HEK293 (cell line): ENCODE results near the gene IST1.

ENCODE experiments used
- CTCF ChIA-PET: fragments of 350-600 bp; formaldehyde crosslinking; extraction: SDS; loops from one replicate; lab custom pipeline; 2021; ENCODE audit warnings: antibody characterized with exemption; lab: Yijun Ruan, JAX
- POLR2A ChIA-PET: fragments of 300-600 bp; formaldehyde crosslinking; extraction: SDS; loops from one replicate; lab custom pipeline; 2020; ENCODE audit warnings: antibody characterized with exemption, inconsistent platforms; lab: Yijun Ruan, JAX
- H3K27ac ChIP-seq: fragments of 200-500 bp; sonication (Bioruptor generic); 2 replicates; pipeline ENCODE4 v1.5.1; 2014; ENCODE audit warnings: low read depth, low read length, control low read depth, inconsistent platforms; ENCODE audit errors: extremely low read depth
- H3K36me3 ChIP-seq, 2 experiments: fragments of 200-500 bp in 1 of 2; sonication (Bioruptor generic) in 1 of 2; 1 replicate in 1 of 2; 2 replicates in 1 of 2; pipeline ENCODE4 v1.5.1; 2014 to 2017; ENCODE audit warnings: inconsistent platforms in 2 of 2, low read length in 2 of 2; ENCODE audit not compliant: control insufficient read depth in 2 of 2, insufficient read depth in 1 of 2
- H3K4me1 ChIP-seq: fragments of 200-500 bp; sonication (Bioruptor generic); 2 replicates; pipeline ENCODE4 v1.5.1; 2014; ENCODE audit warnings: mild to moderate bottlenecking, low read length, inconsistent platforms; ENCODE audit not compliant: control insufficient read depth, insufficient read depth
- H3K4me3 ChIP-seq: 2 replicates; pipeline ENCODE4 v1.5.1; 2011; ENCODE audit warnings: low read depth, mild to moderate bottlenecking, control low read depth, low read length, moderate library complexity
- H3K9me3 ChIP-seq: fragments of 200-500 bp; sonication (Bioruptor generic); 2 replicates; pipeline ENCODE4 v1.5.1; 2014; ENCODE audit warnings: low read depth, low read length, inconsistent platforms; ENCODE audit not compliant: control insufficient read depth, insufficient read depth
- FEZF1 ChIP-seq: fragments of 450-650 bp; formaldehyde crosslinking; IDR thresholded peaks from 2 replicates; pipeline ENCODE4 v1.5.1; 2016; ENCODE audit warnings: missing biosample characterization, missing genetic modification characterization
- GLIS1 ChIP-seq: fragments of 450-650 bp; formaldehyde crosslinking; IDR thresholded peaks from 2 replicates; pipeline ENCODE4 v1.5.1; 2016; ENCODE audit warnings: missing biosample characterization, missing genetic modification characterization
- MEIS1 ChIP-seq: sonication (generic); formaldehyde crosslinking; IDR thresholded peaks from 2 replicates; pipeline ENCODE4 v1.8.1; 2022; ENCODE audit warnings: missing genetic modification reagents, mild to moderate bottlenecking, borderline replicate concordance
- MYNN ChIP-seq: fragments of 450-650 bp; formaldehyde crosslinking; IDR thresholded peaks from 2 replicates; pipeline ENCODE4 v1.5.1; 2016; ENCODE audit warnings: missing biosample characterization, missing genetic modification characterization, borderline replicate concordance
- MZF1 ChIP-seq: fragments of 450-650 bp; formaldehyde crosslinking; IDR thresholded peaks from 2 replicates; pipeline ENCODE4 v1.5.1; 2017; ENCODE audit warnings: missing biosample characterization, missing genetic modification characterization, borderline replicate concordance
- ZNF184 ChIP-seq: fragments of 450-650 bp; IDR thresholded peaks from 2 replicates; pipeline ENCODE4 v1.5.1; 2018; ENCODE audit warnings: missing biosample characterization, mild to moderate bottlenecking, missing genetic modification characterization
- ZNF214 ChIP-seq: fragments of 450-650 bp; formaldehyde crosslinking; IDR thresholded peaks from 2 replicates; pipeline ENCODE4 v1.5.1; 2017; ENCODE audit warnings: missing biosample characterization, mild to moderate bottlenecking, missing genetic modification characterization, borderline replicate concordance
- ZNF221 ChIP-seq: fragments of 450-650 bp; formaldehyde crosslinking; IDR thresholded peaks from 2 replicates; pipeline ENCODE4 v1.5.1; 2017; ENCODE audit warnings: missing biosample characterization, missing genetic modification characterization, borderline replicate concordance
- ZNF24 ChIP-seq: fragments of 450-650 bp; formaldehyde crosslinking; IDR thresholded peaks from 2 replicates; pipeline ENCODE4 v1.5.1; 2016; ENCODE audit warnings: missing biosample characterization, missing genetic modification characterization
- ZNF366 ChIP-seq: fragments of 450-650 bp; formaldehyde crosslinking; conservative IDR thresholded peaks from 2 replicates; pipeline ENCODE4 v1.5.1; 2016; ENCODE audit warnings: missing biosample characterization, missing genetic modification characterization
- ZNF529 ChIP-seq: fragments of 450-650 bp; formaldehyde crosslinking; IDR thresholded peaks from 2 replicates; pipeline ENCODE4 v1.5.1; 2017; ENCODE audit warnings: missing genetic modification characterization, missing biosample characterization; ENCODE audit not compliant: insufficient replicate concordance
- ZNF658 ChIP-seq: fragments of 450-650 bp; formaldehyde crosslinking; IDR thresholded peaks from 2 replicates; pipeline ENCODE4; 2016; ENCODE audit warnings: missing biosample characterization, missing genetic modification characterization
- ZNF701 ChIP-seq: fragments of 450-650 bp; formaldehyde crosslinking; IDR thresholded peaks from 2 replicates; pipeline ENCODE4 v1.5.1; 2016; ENCODE audit warnings: missing biosample characterization, missing genetic modification characterization
- TF ChIP-seq, protein P1 (sequence below): fragments of 450-650 bp; formaldehyde crosslinking; conservative IDR thresholded peaks from 2 replicates; pipeline ENCODE4 v1.5.1; 2016; ENCODE audit warnings: low read depth, missing biosample characterization, missing genetic modification characterization
- TF ChIP-seq, protein P2 (sequence below): fragments of 450-650 bp; formaldehyde crosslinking; IDR thresholded peaks from 2 replicates; pipeline ENCODE4 v1.5.1; 2017; ENCODE audit warnings: missing biosample characterization, missing genetic modification characterization
- TF ChIP-seq, protein P3 (sequence below): fragments of 450-650 bp; formaldehyde crosslinking; IDR thresholded peaks from 2 replicates; pipeline ENCODE4 v1.5.1; 2016; ENCODE audit warnings: missing biosample characterization, missing genetic modification characterization
- TF ChIP-seq, protein P4 (sequence below): fragments of 450-650 bp; formaldehyde crosslinking; IDR thresholded peaks from 2 replicates; pipeline ENCODE4 v1.5.1; 2016; ENCODE audit warnings: missing biosample characterization, missing genetic modification characterization
- TF ChIP-seq, protein P5 (sequence below): fragments of 450-650 bp; formaldehyde crosslinking; IDR thresholded peaks from 2 replicates; pipeline ENCODE4 v1.5.1; 2017; ENCODE audit warnings: missing biosample characterization, missing genetic modification characterization

The IST1 gene

DNA sequence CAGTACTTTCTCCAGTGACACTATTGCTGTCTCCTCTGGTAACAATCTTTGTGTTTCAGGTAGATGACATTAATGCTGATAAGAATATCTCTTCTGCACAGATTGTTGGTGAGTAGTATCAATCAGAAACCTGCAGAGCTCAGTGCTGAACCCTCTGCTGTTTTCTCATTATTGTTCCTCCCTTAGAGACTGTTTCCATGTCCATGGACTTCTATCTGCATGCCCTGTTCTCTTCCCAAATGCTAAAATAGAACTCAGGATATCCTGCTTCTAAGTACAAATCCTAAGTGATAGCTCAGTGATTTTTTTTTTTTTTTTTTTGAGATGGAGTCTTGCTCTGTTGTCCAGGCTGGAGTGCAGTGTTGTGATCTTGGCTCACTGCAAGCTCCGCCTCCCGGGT is 29.4 kb downstream of the IST1 start:
- no peak for TF ChIP-seq ZNF184 (tag by site-specific recombination)
- TF ChIP-seq, protein P1, sequence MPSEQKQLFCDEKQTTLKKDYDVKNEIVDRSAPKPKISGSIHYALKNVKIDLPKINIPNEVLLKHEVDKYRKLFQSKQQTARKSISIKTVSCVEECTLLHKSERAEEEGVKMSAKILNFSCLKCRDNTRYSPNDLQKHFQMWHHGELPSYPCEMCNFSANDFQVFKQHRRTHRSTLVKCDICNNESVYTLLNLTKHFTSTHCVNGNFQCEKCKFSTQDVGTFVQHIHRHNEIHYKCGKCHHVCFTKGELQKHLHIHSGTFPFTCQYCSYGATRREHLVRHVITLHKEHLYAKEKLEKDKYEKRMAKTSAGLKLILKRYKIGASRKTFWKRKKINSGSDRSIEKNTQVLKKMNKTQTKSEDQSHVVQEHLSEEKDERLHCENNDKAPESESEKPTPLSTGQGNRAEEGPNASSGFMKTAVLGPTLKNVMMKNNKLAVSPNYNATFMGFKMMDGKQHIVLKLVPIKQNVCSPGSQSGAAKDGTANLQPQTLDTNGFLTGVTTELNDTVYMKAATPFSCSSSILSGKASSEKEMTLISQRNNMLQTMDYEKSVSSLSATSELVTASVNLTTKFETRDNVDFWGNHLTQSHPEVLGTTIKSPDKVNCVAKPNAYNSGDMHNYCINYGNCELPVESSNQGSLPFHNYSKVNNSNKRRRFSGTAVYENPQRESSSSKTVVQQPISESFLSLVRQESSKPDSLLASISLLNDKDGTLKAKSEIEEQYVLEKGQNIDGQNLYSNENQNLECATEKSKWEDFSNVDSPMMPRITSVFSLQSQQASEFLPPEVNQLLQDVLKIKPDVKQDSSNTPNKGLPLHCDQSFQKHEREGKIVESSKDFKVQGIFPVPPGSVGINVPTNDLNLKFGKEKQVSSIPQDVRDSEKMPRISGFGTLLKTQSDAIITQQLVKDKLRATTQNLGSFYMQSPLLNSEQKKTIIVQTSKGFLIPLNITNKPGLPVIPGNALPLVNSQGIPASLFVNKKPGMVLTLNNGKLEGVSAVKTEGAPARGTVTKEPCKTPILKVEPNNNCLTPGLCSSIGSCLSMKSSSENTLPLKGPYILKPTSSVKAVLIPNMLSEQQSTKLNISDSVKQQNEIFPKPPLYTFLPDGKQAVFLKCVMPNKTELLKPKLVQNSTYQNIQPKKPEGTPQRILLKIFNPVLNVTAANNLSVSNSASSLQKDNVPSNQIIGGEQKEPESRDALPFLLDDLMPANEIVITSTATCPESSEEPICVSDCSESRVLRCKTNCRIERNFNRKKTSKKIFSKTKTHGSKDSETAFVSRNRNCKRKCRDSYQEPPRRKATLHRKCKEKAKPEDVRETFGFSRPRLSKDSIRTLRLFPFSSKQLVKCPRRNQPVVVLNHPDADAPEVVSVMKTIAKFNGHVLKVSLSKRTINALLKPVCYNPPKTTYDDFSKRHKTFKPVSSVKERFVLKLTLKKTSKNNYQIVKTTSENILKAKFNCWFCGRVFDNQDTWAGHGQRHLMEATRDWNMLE (tag by site-specific recombination): no peak
- TF ChIP-seq, protein P2, sequence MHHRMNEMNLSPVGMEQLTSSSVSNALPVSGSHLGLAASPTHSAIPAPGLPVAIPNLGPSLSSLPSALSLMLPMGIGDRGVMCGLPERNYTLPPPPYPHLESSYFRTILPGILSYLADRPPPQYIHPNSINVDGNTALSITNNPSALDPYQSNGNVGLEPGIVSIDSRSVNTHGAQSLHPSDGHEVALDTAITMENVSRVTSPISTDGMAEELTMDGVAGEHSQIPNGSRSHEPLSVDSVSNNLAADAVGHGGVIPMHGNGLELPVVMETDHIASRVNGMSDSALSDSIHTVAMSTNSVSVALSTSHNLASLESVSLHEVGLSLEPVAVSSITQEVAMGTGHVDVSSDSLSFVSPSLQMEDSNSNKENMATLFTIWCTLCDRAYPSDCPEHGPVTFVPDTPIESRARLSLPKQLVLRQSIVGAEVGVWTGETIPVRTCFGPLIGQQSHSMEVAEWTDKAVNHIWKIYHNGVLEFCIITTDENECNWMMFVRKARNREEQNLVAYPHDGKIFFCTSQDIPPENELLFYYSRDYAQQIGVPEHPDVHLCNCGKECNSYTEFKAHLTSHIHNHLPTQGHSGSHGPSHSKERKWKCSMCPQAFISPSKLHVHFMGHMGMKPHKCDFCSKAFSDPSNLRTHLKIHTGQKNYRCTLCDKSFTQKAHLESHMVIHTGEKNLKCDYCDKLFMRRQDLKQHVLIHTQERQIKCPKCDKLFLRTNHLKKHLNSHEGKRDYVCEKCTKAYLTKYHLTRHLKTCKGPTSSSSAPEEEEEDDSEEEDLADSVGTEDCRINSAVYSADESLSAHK (tag by site-specific recombination): no peak
- TF ChIP-seq, protein P3, sequence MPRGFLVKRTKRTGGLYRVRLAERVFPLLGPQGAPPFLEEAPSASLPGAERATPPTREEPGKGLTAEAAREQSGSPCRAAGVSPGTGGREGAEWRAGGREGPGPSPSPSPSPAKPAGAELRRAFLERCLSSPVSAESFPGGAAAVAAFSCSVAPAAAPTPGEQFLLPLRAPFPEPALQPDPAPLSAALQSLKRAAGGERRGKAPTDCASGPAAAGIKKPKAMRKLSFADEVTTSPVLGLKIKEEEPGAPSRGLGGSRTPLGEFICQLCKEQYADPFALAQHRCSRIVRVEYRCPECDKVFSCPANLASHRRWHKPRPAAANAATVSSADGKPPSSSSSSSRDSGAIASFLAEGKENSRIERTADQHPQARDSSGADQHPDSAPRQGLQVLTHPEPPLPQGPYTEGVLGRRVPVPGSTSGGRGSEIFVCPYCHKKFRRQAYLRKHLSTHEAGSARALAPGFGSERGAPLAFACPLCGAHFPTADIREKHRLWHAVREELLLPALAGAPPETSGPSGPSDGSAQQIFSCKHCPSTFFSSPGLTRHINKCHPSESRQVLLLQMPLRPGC: no peak
- TF ChIP-seq ZNF214 (tag by site-specific recombination): no peak
- no peak for TF ChIP-seq ZNF24 (tag by site-specific recombination)
- no peak for TF ChIP-seq MEIS1 (CRISPR knock-in tag)
- no peak overlapping the region for H3K27ac ChIP-seq
- no peaks in the 10 kb centered on the region for H3K9me3 ChIP-seq
- POLR2A ChIA-PET: interaction anchor here (1.0 kb wide), 1 partner anchor 28 kb away, joined by 4 read pairs; no protein-coding TSS in a partner anchor
- H3K4me1 ChIP-seq: peaks cover 16% of the 10 kb centered on the region; the same call in 1 of the 2 replicates
- H3K36me3 ChIP-seq: peaks cover 51 to 97% of the 10 kb centered on the region in 2 experiments
- CTCF ChIA-PET: interaction anchor here (1.1 kb wide), 2 partner anchors 11 to 37 kb away, joined by 4 to 6 read pairs; no protein-coding TSS in a partner anchor
- H3K4me3 ChIP-seq: no peak overlapping the region

DNA sequence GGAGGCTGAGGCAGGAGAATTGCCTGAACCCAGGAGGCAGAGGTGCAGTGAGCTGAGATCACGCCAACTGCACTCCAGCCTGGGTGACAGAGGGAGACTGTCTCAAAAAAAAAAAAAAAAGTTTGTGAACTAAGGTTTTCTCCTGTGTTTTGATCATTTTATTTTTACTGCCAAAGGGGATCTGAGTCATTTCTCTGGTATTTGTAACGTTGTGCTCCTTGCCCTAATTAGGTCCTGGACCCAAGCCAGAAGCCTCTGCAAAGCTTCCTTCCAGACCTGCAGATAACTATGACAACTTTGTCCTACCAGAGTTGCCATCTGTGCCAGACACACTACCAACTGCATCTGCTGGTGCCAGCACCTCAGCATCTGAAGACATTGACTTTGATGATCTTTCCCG is 32.1 kb downstream of the IST1 start:
- H3K36me3 ChIP-seq: peaks cover 53 to 91% of the 10 kb centered on the region in 2 experiments
- H3K4me1 ChIP-seq: peaks cover 20% of the 10 kb centered on the region; the same call in 1 of the 2 replicates
- no peak overlapping the region; the same call in 1 of the 2 replicates for H3K27ac ChIP-seq
- POLR2A ChIA-PET: no interaction called here
- H3K4me3 ChIP-seq: no peak overlapping the region
- H3K9me3 ChIP-seq: no peaks in the 10 kb centered on the region
- CTCF ChIA-PET: interaction anchor here (0.6 to 0.7 kb wide), 2 partner anchors 18 to 39 kb away, joined by 3 read pairs; no protein-coding TSS in a partner anchor
- TF ChIP-seq ZNF658 (tag by site-specific recombination) (no peak), MZF1 (tag by site-specific recombination) (peak; percentile 60; the same call in 1 of the 2 replicates), ZNF221 (tag by site-specific recombination) (no peak), FEZF1 (tag by site-specific recombination) (0 out of 2 replicates have a peak, but pooled peaks have one; percentile 43), GLIS1 (peak; percentile 52), ZNF366 (tag by site-specific recombination) (peak; percentile 86), ZNF701 (no peak), ZNF529 (no peak), MYNN (tag by site-specific recombination) (no peak)
- TF ChIP-seq, protein P4, sequence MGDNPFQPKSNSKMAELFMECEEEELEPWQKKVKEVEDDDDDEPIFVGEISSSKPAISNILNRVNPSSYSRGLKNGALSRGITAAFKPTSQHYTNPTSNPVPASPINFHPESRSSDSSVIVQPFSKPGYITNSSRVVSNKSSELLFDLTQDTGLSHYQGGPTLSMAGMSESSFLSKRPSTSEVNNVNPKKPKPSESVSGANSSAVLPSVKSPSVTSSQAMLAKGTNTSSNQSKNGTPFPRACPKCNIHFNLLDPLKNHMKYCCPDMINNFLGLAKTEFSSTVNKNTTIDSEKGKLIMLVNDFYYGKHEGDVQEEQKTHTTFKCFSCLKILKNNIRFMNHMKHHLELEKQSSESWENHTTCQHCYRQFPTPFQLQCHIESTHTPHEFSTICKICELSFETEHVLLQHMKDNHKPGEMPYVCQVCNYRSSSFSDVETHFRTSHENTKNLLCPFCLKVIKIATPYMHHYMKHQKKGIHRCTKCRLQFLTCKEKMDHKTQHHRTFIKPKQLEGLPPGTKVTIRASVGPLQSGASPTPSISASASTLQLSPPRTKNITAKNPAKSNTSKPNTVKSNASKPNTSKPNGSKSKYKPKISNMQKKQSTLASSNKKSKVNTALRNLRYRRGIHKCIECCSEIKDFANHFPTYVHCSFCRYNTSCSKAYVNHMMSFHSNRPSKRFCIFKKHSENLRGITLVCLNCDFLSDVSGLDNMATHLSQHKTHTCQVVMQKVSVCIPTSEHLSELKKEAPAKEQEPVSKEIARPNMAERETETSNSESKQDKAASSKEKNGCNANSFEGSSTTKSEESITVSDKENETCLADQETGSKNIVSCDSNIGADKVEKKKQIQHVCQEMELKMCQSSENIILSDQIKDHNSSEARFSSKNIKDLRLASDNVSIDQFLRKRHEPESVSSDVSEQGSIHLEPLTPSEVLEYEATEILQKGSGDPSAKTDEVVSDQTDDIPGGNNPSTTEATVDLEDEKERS (tag by site-specific recombination): 0 out of 2 replicates have a peak, but pooled peaks have one; percentile 13
- TF ChIP-seq, protein P5, sequence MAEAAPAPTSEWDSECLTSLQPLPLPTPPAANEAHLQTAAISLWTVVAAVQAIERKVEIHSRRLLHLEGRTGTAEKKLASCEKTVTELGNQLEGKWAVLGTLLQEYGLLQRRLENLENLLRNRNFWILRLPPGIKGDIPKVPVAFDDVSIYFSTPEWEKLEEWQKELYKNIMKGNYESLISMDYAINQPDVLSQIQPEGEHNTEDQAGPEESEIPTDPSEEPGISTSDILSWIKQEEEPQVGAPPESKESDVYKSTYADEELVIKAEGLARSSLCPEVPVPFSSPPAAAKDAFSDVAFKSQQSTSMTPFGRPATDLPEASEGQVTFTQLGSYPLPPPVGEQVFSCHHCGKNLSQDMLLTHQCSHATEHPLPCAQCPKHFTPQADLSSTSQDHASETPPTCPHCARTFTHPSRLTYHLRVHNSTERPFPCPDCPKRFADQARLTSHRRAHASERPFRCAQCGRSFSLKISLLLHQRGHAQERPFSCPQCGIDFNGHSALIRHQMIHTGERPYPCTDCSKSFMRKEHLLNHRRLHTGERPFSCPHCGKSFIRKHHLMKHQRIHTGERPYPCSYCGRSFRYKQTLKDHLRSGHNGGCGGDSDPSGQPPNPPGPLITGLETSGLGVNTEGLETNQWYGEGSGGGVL (tag by site-specific recombination): 0 out of 2 replicates have a peak, but pooled peaks have one; percentile 11
